Prostate gland (tissue), 2 donors: Measurements from ENCODE around the gene SPPL3.

Experiments
- POLR2A ChIP-seq: fragments of 450-650 bp; IDR thresholded peaks from one replicate; pipeline ENCODE4 v1.6.1; 2016; ENCODE audit warnings: antibody characterized with exemption, mild to moderate bottlenecking
- POLR2AphosphoS5 ChIP-seq: sonication (generic); formaldehyde crosslinking; IDR thresholded peaks from one replicate; pipeline ENCODE4 v1.6.1; 2017; ENCODE audit warnings: antibody characterized with exemption
- TF ChIP-seq, protein P1 (sequence below), 4 experiments: fragments of 200-600 bp in 2 of 4; fragments of 450-650 bp in 2 of 4; sonication (generic) in 2 of 4; IDR thresholded peaks; 1 replicate in 3 of 4; 2 replicates in 1 of 4; pipeline ENCODE4 v1.5.1; 2016 to 2019; ENCODE audit warnings: antibody characterized with exemption in 4 of 4, mild to moderate bottlenecking in 2 of 4, moderate library complexity in 2 of 4

DNA sequence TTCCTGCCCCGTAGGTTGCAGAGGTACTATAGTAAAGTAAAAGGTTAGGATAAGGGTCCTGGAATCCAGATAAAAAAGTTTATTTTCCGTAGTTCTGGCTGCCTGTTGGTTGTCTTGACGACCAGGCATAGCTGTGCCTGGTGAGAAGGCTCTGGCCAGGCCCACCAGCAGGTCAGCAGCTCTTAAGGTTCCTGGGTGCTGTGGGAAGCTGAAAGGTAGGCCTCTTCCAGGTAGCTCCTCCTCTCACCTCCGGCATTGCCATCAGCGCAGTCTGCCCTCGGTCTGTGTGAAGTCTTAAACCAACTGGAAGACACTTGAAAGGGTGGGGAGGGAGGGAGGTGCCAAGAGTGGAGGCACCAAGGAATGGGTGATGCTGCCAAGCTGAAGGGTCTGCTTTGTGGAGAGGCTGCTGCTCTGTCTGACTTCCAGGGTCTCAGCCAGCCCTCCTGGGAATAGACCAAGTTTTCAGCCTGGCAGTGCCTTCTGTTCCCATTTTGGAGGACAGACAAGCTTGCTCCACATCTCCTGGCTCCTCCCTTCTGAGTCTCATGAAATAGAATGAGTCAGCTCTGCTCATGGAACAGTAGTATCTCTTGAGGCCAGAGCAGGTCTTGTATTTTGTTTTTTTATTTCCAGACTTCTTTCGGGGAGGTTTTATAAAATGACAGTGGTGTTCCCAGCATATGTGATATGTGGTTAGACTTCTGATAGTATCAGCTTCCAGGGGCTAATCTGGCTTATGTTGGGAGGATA, 183.7 kb downstream of the SPPL3 start:
- TF ChIP-seq, protein P1, sequence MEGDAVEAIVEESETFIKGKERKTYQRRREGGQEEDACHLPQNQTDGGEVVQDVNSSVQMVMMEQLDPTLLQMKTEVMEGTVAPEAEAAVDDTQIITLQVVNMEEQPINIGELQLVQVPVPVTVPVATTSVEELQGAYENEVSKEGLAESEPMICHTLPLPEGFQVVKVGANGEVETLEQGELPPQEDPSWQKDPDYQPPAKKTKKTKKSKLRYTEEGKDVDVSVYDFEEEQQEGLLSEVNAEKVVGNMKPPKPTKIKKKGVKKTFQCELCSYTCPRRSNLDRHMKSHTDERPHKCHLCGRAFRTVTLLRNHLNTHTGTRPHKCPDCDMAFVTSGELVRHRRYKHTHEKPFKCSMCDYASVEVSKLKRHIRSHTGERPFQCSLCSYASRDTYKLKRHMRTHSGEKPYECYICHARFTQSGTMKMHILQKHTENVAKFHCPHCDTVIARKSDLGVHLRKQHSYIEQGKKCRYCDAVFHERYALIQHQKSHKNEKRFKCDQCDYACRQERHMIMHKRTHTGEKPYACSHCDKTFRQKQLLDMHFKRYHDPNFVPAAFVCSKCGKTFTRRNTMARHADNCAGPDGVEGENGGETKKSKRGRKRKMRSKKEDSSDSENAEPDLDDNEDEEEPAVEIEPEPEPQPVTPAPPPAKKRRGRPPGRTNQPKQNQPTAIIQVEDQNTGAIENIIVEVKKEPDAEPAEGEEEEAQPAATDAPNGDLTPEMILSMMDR (IDR thresholded peaks at IDR 0.05) = no peak
- no peak for TF ChIP-seq POLR2A
- no peak for TF ChIP-seq POLR2AphosphoS5
